ENCODE results near the gene RTN4RL1.

DNA sequence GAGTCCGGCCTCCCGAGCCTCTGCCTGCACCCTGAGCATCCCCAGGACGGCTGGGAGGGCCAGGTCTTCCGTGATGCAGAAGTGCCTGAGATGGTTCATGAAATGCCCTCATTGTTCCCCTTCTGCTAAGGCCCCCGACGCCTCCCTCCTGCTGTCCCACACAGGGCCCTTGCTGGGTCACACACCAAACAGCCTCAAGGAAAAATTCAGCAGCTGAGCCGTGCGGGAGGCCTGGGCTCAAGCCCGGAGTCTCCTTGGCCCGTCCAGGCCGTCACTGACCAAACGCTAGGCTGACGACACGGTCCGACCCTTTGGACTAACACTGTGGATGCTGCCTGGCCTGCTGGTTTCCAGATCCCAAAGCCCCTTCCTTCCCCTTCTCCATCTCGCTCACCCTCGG lies 90.2 kb downstream of the RTN4RL1 start:
- TF ChIP-seq POLR2AphosphoS5 (IDR thresholded peaks at IDR 0.05) (no peak), EP300 (IDR thresholded peaks at IDR 0.05) (no peak)
- TF ChIP-seq, protein P1, sequence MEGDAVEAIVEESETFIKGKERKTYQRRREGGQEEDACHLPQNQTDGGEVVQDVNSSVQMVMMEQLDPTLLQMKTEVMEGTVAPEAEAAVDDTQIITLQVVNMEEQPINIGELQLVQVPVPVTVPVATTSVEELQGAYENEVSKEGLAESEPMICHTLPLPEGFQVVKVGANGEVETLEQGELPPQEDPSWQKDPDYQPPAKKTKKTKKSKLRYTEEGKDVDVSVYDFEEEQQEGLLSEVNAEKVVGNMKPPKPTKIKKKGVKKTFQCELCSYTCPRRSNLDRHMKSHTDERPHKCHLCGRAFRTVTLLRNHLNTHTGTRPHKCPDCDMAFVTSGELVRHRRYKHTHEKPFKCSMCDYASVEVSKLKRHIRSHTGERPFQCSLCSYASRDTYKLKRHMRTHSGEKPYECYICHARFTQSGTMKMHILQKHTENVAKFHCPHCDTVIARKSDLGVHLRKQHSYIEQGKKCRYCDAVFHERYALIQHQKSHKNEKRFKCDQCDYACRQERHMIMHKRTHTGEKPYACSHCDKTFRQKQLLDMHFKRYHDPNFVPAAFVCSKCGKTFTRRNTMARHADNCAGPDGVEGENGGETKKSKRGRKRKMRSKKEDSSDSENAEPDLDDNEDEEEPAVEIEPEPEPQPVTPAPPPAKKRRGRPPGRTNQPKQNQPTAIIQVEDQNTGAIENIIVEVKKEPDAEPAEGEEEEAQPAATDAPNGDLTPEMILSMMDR (IDR thresholded peaks at IDR 0.05), result no peak
